Panc1 (cell line): ENCODE results near the gene TYW3. TPM values are rescaled to one million over a fixed set of nuclear protein-coding genes. Genes with fewer than 3 reads are reported as not detected.

Experiments used
- ATAC-seq: fragments of 200-7000 bp; cut with Tn5 transposase; 2 replicates; pipeline ENCODE4 v1.9.1; 2020; ENCODE audit warnings: mild to moderate bottlenecking, moderate library complexity
- BruUV-seq: library from RNA; stranded (reverse); fragments of 400-500 nt; replicated peaks from 2 replicates; lab custom pipeline; 2021; lab: Mats Ljungman, UMichigan
- CTCF ChIA-PET: fragments of 300-600 bp; sonication (Branson Sonifier 250); formaldehyde crosslinking; loops from one replicate; lab custom pipeline; 2022; ENCODE audit warnings: antibody characterized with exemption; lab: Charles Lee
- POLR2A ChIA-PET: fragments of 300-600 bp; sonication (Branson Sonifier 250); formaldehyde crosslinking; loops from one replicate; lab custom pipeline; 2022; ENCODE audit warnings: antibody characterized with exemption; lab: Charles Lee
- DNase-seq: peaks from one replicate; pipeline ENCODE4 v3.0.0-alpha.2; 2010; ENCODE audit warnings: low read depth, low spot score
- H3K27ac ChIP-seq: 2 replicates; pipeline ENCODE4 v1.5.1; 2011; ENCODE audit warnings: mild to moderate bottlenecking, low read length, inconsistent platforms
- H3K27me3 ChIP-seq: fragments of 200-500 bp; sonication (Bioruptor generic); 2 replicates; pipeline ENCODE4 v1.6.0; 2014; ENCODE audit warnings: low read length, inconsistent platforms; ENCODE audit not compliant: control insufficient read depth, insufficient read depth
- H3K36me3 ChIP-seq: fragments of 200-500 bp; sonication (Bioruptor generic); 2 replicates; pipeline ENCODE4 v1.5.1; 2014; ENCODE audit warnings: inconsistent platforms, mild to moderate bottlenecking, low read length, moderate library complexity; ENCODE audit not compliant: control insufficient read depth, insufficient read depth
- H3K4me1 ChIP-seq: 2 replicates; pipeline ENCODE4 v1.5.1; 2011; ENCODE audit warnings: inconsistent platforms, mild to moderate bottlenecking, low read length, moderate library complexity; ENCODE audit not compliant: control insufficient read depth, insufficient read depth
- H3K4me3 ChIP-seq, 2 experiments: 2 replicates each; pipeline ENCODE4 v1.5.1; 2011 to 2012; ENCODE audit warnings: low read depth in 2 of 2, low read length in 2 of 2, mild to moderate bottlenecking in 2 of 2, inconsistent platforms in 1 of 2, moderate library complexity in 1 of 2
- H3K9me3 ChIP-seq: fragments of 200-500 bp; sonication (Bioruptor generic); 2 replicates; pipeline ENCODE4 v1.5.1; 2014; ENCODE audit warnings: low read depth, mild to moderate bottlenecking, inconsistent platforms, low read length, moderate library complexity; ENCODE audit not compliant: control insufficient read depth, insufficient read depth
- CTCF ChIP-seq: fragments of 450-650 bp; IDR thresholded peaks from 2 replicates; pipeline ENCODE4 v1.5.1; 2017; ENCODE audit warnings: mild to moderate bottlenecking
- POLR2AphosphoS5 ChIP-seq: IDR thresholded peaks from 2 replicates; pipeline ENCODE4 v1.6.1; 2012; ENCODE audit warnings: mild to moderate bottlenecking, low read depth, low read length, moderate library complexity
- REST ChIP-seq, 2 experiments: IDR thresholded peaks; 2 replicates each; pipeline ENCODE4 v1.6.1; 2011 to 2012; ENCODE audit warnings: low read depth in 2 of 2, control low read depth in 1 of 2, low read length in 1 of 2, mild to moderate bottlenecking in 1 of 2, moderate library complexity in 1 of 2; ENCODE audit not compliant: insufficient read depth in 1 of 2
- SIN3A ChIP-seq: IDR thresholded peaks from 2 replicates; pipeline ENCODE4 v1.6.1; 2012; ENCODE audit warnings: low read depth, mild to moderate bottlenecking, low read length, moderate library complexity, borderline replicate concordance; ENCODE audit not compliant: insufficient read depth
- TCF7L2 ChIP-seq: IDR thresholded peaks from 2 replicates; pipeline ENCODE4 v1.6.1; 2011; ENCODE audit warnings: mild to moderate bottlenecking, low read depth, low read length, inconsistent platforms
- in situ Hi-C: cut with HindIII; loops from 2 replicates; pipeline ENCODE4 v1.10.0; 2016; ENCODE audit warnings: low sequenced_read_pairs, low pct_unique_long_range_greater_than_20kb
- intact Hi-C: fragments of 100-400 bp; cut with micrococcal nuclease; formaldehyde crosslinking; loops from one replicate; pipeline ENCODE4 v1.10.0; 2022; ENCODE audit not compliant: unreplicated experiment
- total RNA-seq: library from RNA; stranded (reverse); gene quantifications from one replicate; pipeline ENCODE4 v1.2.1, GENCODE V29; 2021; ENCODE audit not compliant: unreplicated experiment

TYW3 gene
- total RNA-seq, 1 experiment from 2014 or later, result 20.0 TPM

DNA sequence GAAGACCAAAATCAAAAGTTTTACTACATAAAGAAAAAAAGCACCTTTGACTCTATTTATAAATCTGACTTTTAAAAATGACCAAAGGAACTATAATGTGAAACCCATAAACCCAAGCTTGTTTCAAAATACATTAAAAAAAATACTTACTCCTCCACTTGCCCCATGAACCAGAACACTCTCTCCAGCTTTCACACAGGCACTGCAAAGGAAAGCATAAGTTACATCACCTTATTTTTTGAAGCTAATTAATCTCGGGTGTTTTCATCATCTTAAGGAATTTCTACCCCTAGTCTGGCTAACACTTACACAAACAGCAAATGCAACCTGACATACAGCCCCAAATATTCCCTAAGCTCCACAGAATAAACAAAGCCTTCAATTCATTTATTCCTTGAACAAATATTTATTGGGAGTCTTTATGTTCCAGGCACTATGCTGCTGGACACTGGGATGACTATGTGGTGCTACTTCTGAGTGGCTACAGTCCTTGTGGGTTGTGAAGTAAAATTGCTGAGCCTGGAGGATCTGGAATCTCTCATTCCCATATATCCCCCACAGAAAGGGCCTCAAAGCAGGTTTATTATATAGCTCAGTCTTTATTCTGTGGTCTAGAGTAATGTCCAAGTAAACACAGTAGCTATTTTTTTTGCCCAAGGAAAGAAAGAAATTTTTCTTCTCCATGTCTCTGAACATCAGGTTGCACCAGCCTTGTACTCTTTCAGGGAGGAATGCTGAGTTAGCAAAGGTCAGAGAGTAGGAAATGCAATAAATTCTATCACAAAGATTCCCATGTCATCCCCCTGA lies 18.3 kb upstream of the TYW3 start:
- in situ Hi-C loops (no loop called here), intact Hi-C loops (no loop called here)
- POLR2A ChIA-PET, result no interaction called here
- H3K4me3 ChIP-seq, result no peak overlapping the region
- TF ChIP-seq REST (IDR thresholded peaks at IDR 0.05; ENCODE audit: insufficient read depth in 1 of 2, low read depth in 2 of 2, low read length in 1 of 2), result no peak
- no peak for TF ChIP-seq TCF7L2
- no peak for TF ChIP-seq SIN3A
- no peak for TF ChIP-seq POLR2AphosphoS5
- TF ChIP-seq CTCF, result no peak
- ATAC-seq, result no peak
- no peak for DNase-seq
- no TSS peak for BruUV-seq
- no peaks in the 10 kb centered on the region for H3K27me3 ChIP-seq
- no peaks in the 10 kb centered on the region for H3K4me1 ChIP-seq
- no peak overlapping the region for H3K27ac ChIP-seq
- CTCF ChIA-PET, result no interaction called here
- peaks cover 2% of the 10 kb centered on the region; the same call in 1 of the 2 replicates for H3K36me3 ChIP-seq
- H3K9me3 ChIP-seq, result no peaks in the 10 kb centered on the region

DNA sequence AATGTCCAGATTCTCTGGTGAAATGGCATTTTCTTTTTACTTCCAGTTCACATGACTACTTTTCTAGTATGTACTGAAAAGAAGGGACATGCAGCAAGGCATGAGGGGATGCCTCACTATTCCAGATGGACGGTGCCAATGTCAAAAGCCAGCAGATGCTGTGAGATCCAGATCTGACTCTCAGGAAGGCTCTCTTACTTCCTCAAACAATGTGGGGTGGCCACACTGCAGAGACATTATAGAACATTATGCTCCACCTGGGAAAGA lies 17.8 kb upstream of the TYW3 start:
- BruUV-seq, result no TSS peak
- H3K27me3 ChIP-seq, result no peaks in the 10 kb centered on the region
- ATAC-seq, result no peak
- CTCF ChIA-PET, result no interaction called here
- no peaks in the 10 kb centered on the region for H3K9me3 ChIP-seq
- no peak overlapping the region for H3K4me3 ChIP-seq
- intact Hi-C loops (no loop called here), in situ Hi-C loops (no loop called here)
- TF ChIP-seq REST (IDR thresholded peaks at IDR 0.05; ENCODE audit: insufficient read depth in 1 of 2, low read depth in 2 of 2, low read length in 1 of 2), result no peak
- TF ChIP-seq POLR2AphosphoS5, result no peak
- TF ChIP-seq SIN3A, result no peak
- TF ChIP-seq TCF7L2, result no peak
- TF ChIP-seq CTCF, result no peak
- DNase-seq, result no peak
- H3K4me1 ChIP-seq, result no peaks in the 10 kb centered on the region
- H3K36me3 ChIP-seq, result peaks cover 2% of the 10 kb centered on the region; the same call in 1 of the 2 replicates
- POLR2A ChIA-PET, result no interaction called here
- H3K27ac ChIP-seq, result no peak overlapping the region
